PC-9 (cell line): ENCODE measurements around the gene RGMB. TPM values are rescaled to one million over a fixed set of nuclear protein-coding genes. Genes with fewer than 3 reads are reported as not detected.

Experiments used
- Bru-seq: library from RNA; stranded (reverse); fragments of 400-500 nt; gene quantifications from one replicate; lab custom pipeline; 2021; lab: Mats Ljungman, UMichigan
- BruChase-seq, 2 experiments: library from RNA; stranded (reverse); fragments of 400-500 nt; gene quantifications; one replicate each; lab custom pipeline; 2021; lab: Mats Ljungman, UMichigan
- BruUV-seq: library from RNA; stranded (reverse); fragments of 400-500 nt; replicated peaks from 2 replicates; lab custom pipeline; 2021; lab: Mats Ljungman, UMichigan
- CTCF ChIA-PET: fragments of 300-600 bp; sonication (Branson Sonifier 250); formaldehyde crosslinking; loops from one replicate; lab custom pipeline; 2022; ENCODE audit warnings: antibody characterized with exemption; lab: Charles Lee
- POLR2A ChIA-PET: fragments of 300-600 bp; sonication (Branson Sonifier 250); formaldehyde crosslinking; loops from one replicate; lab custom pipeline; 2022; ENCODE audit warnings: antibody characterized with exemption; ENCODE audit not compliant: unreplicated experiment; lab: Charles Lee
- DNase-seq, 2 experiments: peaks; one replicate each; pipeline versions ENCODE4 v3.0.0 to v3.0.0-alpha.2; 2015 to 2022; ENCODE audit warnings: mixed read lengths in 1 of 2
- H2AFZ ChIP-seq: fragments of 200-600 bp; sonication (generic); 2 replicates; pipeline ENCODE4 v1.8.1; 2017; ENCODE audit warnings: antibody characterized with exemption
- H3F3A ChIP-seq: fragments of 200-600 bp; sonication (generic); 2 replicates; pipeline ENCODE4 v1.8.1; 2017; ENCODE audit warnings: antibody characterized with exemption, mild to moderate bottlenecking, low read depth; ENCODE audit not compliant: insufficient read depth
- H3K27ac ChIP-seq: fragments of 200-600 bp; sonication (generic); 2 replicates; pipeline ENCODE4 v1.6.1; 2016; ENCODE audit warnings: mixed run types
- H3K27me3 ChIP-seq: fragments of 200-600 bp; sonication (generic); 2 replicates; pipeline ENCODE4 v1.6.1; 2016; ENCODE audit warnings: low read depth, mixed run types; ENCODE audit not compliant: insufficient read depth
- H3K36me3 ChIP-seq: fragments of 200-600 bp; sonication (generic); 2 replicates; pipeline ENCODE4 v1.6.1; 2016; ENCODE audit warnings: low read depth, mixed run types
- H3K4me1 ChIP-seq: fragments of 200-600 bp; sonication (generic); replicated peaks from 2 replicates; pipeline ENCODE4 v1.6.1; 2016; ENCODE audit warnings: mixed run types; ENCODE audit not compliant: insufficient read depth
- H3K4me2 ChIP-seq: fragments of 200-600 bp; sonication (generic); 2 replicates; pipeline ENCODE4 v1.6.1; 2017; ENCODE audit warnings: mixed run types
- H3K4me3 ChIP-seq: fragments of 200-600 bp; sonication (generic); 2 replicates; pipeline ENCODE4 v1.6.1; 2016; ENCODE audit warnings: mixed run types
- H3K79me2 ChIP-seq: fragments of 200-600 bp; sonication (generic); 2 replicates; pipeline ENCODE4 v1.6.1; 2017; ENCODE audit warnings: low read depth, mixed run types
- H3K9me2 ChIP-seq: fragments of 200-600 bp; sonication (generic); 2 replicates; pipeline ENCODE4 v1.8.1; 2017; ENCODE audit warnings: mild to moderate bottlenecking; ENCODE audit not compliant: insufficient read depth
- H3K9me3 ChIP-seq: fragments of 200-600 bp; sonication (generic); 2 replicates; pipeline ENCODE4 v1.8.1; 2016; ENCODE audit warnings: low read depth; ENCODE audit not compliant: insufficient read depth
- H4K20me1 ChIP-seq: fragments of 200-600 bp; sonication (generic); 2 replicates; pipeline ENCODE4 v1.8.1; 2017; ENCODE audit not compliant: insufficient read depth
- EZH2 ChIP-seq: fragments of 200-600 bp; sonication (generic); IDR thresholded peaks from 2 replicates; pipeline ENCODE4 v1.8.0; 2017; ENCODE audit warnings: antibody characterized with exemption, low read depth
- intact Hi-C: fragments of 100-400 bp; cut with micrococcal nuclease; formaldehyde crosslinking; loops from one replicate; pipeline ENCODE4 v1.10.0; 2022; ENCODE audit not compliant: unreplicated experiment
- long read RNA-seq: library from polyadenylated mRNA; stranded (forward); transcript quantifications from one replicate; pipeline ENCODE4 v2.0.0, GENCODE V29; 2022
- total RNA-seq: library from RNA; stranded (reverse); gene quantifications from 2 replicates; pipeline ENCODE4 v1.2.3, GENCODE V29; 2021
- TF ChIP-seq, protein P1 (sequence below): fragments of 200-600 bp; sonication (generic); conservative IDR thresholded peaks from 2 replicates; pipeline ENCODE4 v1.6.1; 2017; ENCODE audit warnings: mixed run types, antibody characterized with exemption, mild to moderate bottlenecking, moderate library complexity

Gene RGMB, protein sequence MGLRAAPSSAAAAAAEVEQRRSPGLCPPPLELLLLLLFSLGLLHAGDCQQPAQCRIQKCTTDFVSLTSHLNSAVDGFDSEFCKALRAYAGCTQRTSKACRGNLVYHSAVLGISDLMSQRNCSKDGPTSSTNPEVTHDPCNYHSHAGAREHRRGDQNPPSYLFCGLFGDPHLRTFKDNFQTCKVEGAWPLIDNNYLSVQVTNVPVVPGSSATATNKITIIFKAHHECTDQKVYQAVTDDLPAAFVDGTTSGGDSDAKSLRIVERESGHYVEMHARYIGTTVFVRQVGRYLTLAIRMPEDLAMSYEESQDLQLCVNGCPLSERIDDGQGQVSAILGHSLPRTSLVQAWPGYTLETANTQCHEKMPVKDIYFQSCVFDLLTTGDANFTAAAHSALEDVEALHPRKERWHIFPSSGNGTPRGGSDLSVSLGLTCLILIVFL
- total RNA-seq (14.2 and 14.6 TPM in 2 replicates), Bru-seq, nascent RNA (percentile 86 among the genes with signal in this experiment), BruChase-seq, experiment 1, labeled RNA remaining after a 2-hour chase (percentile 78 among the genes with signal in this experiment), BruChase-seq, experiment 2, labeled RNA remaining after a 6-hour chase (percentile 71 among the genes with signal in this experiment)
- long read RNA-seq, full-length matches to known transcripts = 6 of 9 reads
- long read RNA-seq, partial matches to known transcripts = 1 of 9 reads
- long read RNA-seq, other reads (novel, unspliced or antisense) = 2 of 9 reads

GRCh38 chr5:98773464-98774191 is at the start of gene RGMB:
TSS of gene RGMB (plus strand) at chr5:98773663. CDS start at chr5:98774071, 408 bp downstream.
- Histone ChIP-seq H3K4me1 (peaks cover 30% of the 10 kb centered on the region), H3K9me3 (no peaks in the 10 kb centered on the region), H2AFZ (peak within 1 kb of the TSS; percentile 89), H3K4me3 (peak within 1 kb of the TSS; percentile 66), H3K27me3 (no peaks in the 10 kb centered on the region), H3K79me2 (peaks cover 46% of the 10 kb centered on the region), H3K4me2 (peak within 1 kb of the TSS; percentile 100), H3K9me2 (no peaks in the 10 kb centered on the region), H3K27ac (peak within 1 kb of the TSS; percentile 82), H4K20me1 (peaks cover 30% of the 10 kb centered on the region), H3F3A (peaks cover 14% of the 10 kb centered on the region; the same call in 1 of the 2 replicates), H3K36me3 (no peaks in the 10 kb centered on the region)
- peak; percentile 96 for DNase-seq
- no peak for TF ChIP-seq EZH2
- TF ChIP-seq, protein P1, sequence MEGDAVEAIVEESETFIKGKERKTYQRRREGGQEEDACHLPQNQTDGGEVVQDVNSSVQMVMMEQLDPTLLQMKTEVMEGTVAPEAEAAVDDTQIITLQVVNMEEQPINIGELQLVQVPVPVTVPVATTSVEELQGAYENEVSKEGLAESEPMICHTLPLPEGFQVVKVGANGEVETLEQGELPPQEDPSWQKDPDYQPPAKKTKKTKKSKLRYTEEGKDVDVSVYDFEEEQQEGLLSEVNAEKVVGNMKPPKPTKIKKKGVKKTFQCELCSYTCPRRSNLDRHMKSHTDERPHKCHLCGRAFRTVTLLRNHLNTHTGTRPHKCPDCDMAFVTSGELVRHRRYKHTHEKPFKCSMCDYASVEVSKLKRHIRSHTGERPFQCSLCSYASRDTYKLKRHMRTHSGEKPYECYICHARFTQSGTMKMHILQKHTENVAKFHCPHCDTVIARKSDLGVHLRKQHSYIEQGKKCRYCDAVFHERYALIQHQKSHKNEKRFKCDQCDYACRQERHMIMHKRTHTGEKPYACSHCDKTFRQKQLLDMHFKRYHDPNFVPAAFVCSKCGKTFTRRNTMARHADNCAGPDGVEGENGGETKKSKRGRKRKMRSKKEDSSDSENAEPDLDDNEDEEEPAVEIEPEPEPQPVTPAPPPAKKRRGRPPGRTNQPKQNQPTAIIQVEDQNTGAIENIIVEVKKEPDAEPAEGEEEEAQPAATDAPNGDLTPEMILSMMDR = no peak
- intact Hi-C loops = loop anchor here (1.0 to 10.0 kb wide), 6 partner anchors 151 to 1590 kb away; partner anchors contain the start of genes CHD1 and RIOK2
- ChIA-PET POLR2A (interaction anchor here (0.6 kb wide), 1 partner anchor 13 kb away, joined by 11 read pairs; no protein-coding TSS in a partner anchor), CTCF (interaction anchor here (0.6 to 1.2 kb wide), 2 partner anchors 23 to 1214 kb away, joined by 3 to 8 read pairs; no protein-coding TSS in a partner anchor)
- no TSS peak for BruUV-seq

DNA sequence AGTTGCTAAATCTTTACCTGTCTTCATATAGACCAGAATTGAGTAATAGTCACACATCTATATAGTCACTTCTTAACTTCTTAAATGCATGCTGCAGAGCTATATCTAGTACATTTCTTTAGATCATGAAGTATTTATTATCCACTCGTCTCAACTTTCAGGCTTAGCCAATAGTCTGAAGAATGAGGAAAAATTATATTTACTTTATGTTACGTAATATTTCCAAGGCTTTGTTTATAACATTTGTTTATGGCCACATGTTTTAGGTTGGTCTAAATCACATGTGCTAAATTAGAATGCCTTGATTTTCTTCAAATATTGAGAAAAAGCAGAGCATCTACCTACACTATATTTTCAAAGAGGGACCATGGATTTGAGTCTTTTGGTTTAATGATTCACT is 47.2 kb upstream of the RGMB start:
- Histone ChIP-seq H3K4me3 (no peak overlapping the region), H3K27ac (no peak overlapping the region), H3K36me3 (no peaks in the 10 kb centered on the region), H3F3A (no peaks in the 10 kb centered on the region), H4K20me1 (no peaks in the 10 kb centered on the region), H3K27me3 (no peaks in the 10 kb centered on the region), H2AFZ (no peak overlapping the region), H3K9me3 (no peaks in the 10 kb centered on the region), H3K79me2 (no peaks in the 10 kb centered on the region), H3K4me1 (0 out of 2 replicates have a peak, but pooled peaks cover 6% of the 10 kb centered on the region), H3K4me2 (no peak overlapping the region), H3K9me2 (no peaks in the 10 kb centered on the region)
- intact Hi-C loops = no loop called here
- ChIA-PET POLR2A (no interaction called here), CTCF (no interaction called here)
- BruUV-seq = no TSS peak
- no peak for TF ChIP-seq EZH2
- TF ChIP-seq, protein P1 = no peak
- peak in 1 of 2 experiments; percentile 39 for DNase-seq

DNA sequence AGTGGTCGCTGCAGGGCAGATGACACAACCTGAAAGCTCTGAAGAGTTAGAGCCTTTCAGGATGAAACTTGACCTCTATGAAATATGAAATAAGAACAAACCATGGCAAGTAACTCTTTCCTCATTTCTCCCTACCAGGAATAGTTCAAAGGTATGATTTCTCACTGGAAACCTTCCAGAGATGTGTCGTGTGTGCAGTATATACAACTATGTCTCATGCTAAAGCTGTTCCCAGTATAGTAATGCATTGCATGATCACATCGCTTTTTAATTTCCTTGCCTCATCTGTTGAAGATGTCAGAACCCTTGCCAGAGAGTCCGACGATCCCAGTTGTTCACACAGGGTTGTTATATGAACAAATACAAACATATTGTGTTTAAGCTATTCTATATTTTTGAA is 45.8 kb upstream of the RGMB start:
- Histone ChIP-seq H3K9me2 (no peaks in the 10 kb centered on the region), H4K20me1 (no peaks in the 10 kb centered on the region), H3K79me2 (no peaks in the 10 kb centered on the region), H3K9me3 (no peaks in the 10 kb centered on the region), H3K4me1 (0 out of 2 replicates have a peak, but pooled peaks cover 6% of the 10 kb centered on the region), H3K4me2 (no peak overlapping the region), H3K27ac (no peak overlapping the region), H3K36me3 (no peaks in the 10 kb centered on the region), H3K4me3 (no peak overlapping the region), H3F3A (no peaks in the 10 kb centered on the region), H3K27me3 (no peaks in the 10 kb centered on the region), H2AFZ (no peak overlapping the region)
- DNase-seq = no peak
- intact Hi-C loops = no loop called here
- ChIA-PET CTCF (interaction anchor here (0.6 kb wide), 1 partner anchor 1194 kb away, joined by 4 read pairs; no protein-coding TSS in a partner anchor), POLR2A (no interaction called here)
- TF ChIP-seq, protein P1 = no peak
- TF ChIP-seq EZH2 = no peak
- no TSS peak for BruUV-seq
